ENCODE data around the gene CTNND2. TPM values are rescaled to one million over a fixed set of nuclear protein-coding genes. Genes with fewer than 3 reads are reported as not detected.

CTNND2 gene
- total RNA-seq, 1 experiment from 2014 or later, result 7.0 TPM

GRCh38 chr5:11378461-11378860 lies 525.8 kb downstream of the CTNND2 start:
- Histone ChIP-seq H3K9me3 (ENCODE audit: control insufficient read depth, low read depth, low read length) (no peaks in the 10 kb centered on the region), H2AFZ (ENCODE audit: low read length) (no peak overlapping the region), H2BK5ac (ENCODE audit: insufficient read length, low read length) (no peak overlapping the region), H3K79me1 (ENCODE audit: insufficient read depth, low read depth, low read length, poor library complexity, severe bottlenecking) (no peaks in the 10 kb centered on the region), H3K9ac (ENCODE audit: extremely low read depth, insufficient read length, low read length) (no peak overlapping the region), H3K27me3 (ENCODE audit: insufficient read depth, low read length) (peaks cover 7% of the 10 kb centered on the region; the same call in 1 of the 2 replicates), H2AK5ac (ENCODE audit: insufficient read length, low read length) (no peak overlapping the region), H2BK15ac (ENCODE audit: low read depth, low read length) (no peak overlapping the region), H3K18ac (ENCODE audit: insufficient read length, low read depth, low read length) (no peak overlapping the region), H4K20me1 (ENCODE audit: control insufficient read depth, insufficient read depth, insufficient read length) (no peaks in the 10 kb centered on the region), H3K79me2 (ENCODE audit: insufficient read depth, low read length) (no peaks in the 10 kb centered on the region), H2BK120ac (ENCODE audit: low read depth, low read length, poor library complexity, severe bottlenecking) (no peak overlapping the region), H3K4me2 (ENCODE audit: insufficient read depth, insufficient read length, low read length) (no peak overlapping the region), H3K23me2 (ENCODE audit: insufficient read length, low read depth, low read length, poor library complexity, severe bottlenecking) (no peaks in the 10 kb centered on the region), H2BK20ac (ENCODE audit: low read depth, low read length, poor library complexity, severe bottlenecking) (no peak overlapping the region), H4K91ac (ENCODE audit: insufficient read length, low read depth, low read length) (no peak overlapping the region), H3T11ph (ENCODE audit: low read length) (no peak overlapping the region), H4K8ac (replicated peaks; ENCODE audit: insufficient read length, low read depth, low read length) (no peak overlapping the region), H3K4ac (ENCODE audit: low read depth, low read length) (no peak overlapping the region), H4K5ac (ENCODE audit: insufficient read length, low read depth, low read length) (no peak overlapping the region), H3K14ac (ENCODE audit: insufficient read depth, low read length) (no peak overlapping the region), H3K23ac (ENCODE audit: insufficient read length, low read depth, low read length) (no peak overlapping the region), H2BK12ac (ENCODE audit: insufficient read length, low read depth, low read length) (no peak overlapping the region), H3K4me1 (ENCODE audit: insufficient read depth, low read length) (peaks cover 3% of the 10 kb centered on the region; the same call in 1 of the 2 replicates), H3K56ac (ENCODE audit: insufficient read length, low read depth, low read length) (no peak overlapping the region), H3K27ac (ENCODE audit: insufficient read length, low read depth, low read length) (no peak overlapping the region)
- TF ChIP-seq CTCF (conservative IDR thresholded peaks at IDR 0.05), result no peak
- Mint-ChIP-seq H3K27ac (peak overlapping the region in 1 of 3 experiments; percentile 25; a peak in 1 of 7 replicates), H3K4me1 (peaks cover 17 to 20% of the 10 kb centered on the region in 2 experiments), H3K27me3 (ENCODE audit: low read depth) (peaks cover 49% of the 10 kb centered on the region), H3K36me3 (ENCODE audit: insufficient read depth in 1 of 3, low read depth in 3 of 3) (no peaks in the 10 kb centered on the region; a peak in 2 of 7 replicates), H3K9me3 (no peaks in the 10 kb centered on the region), H3K4me3 (no peak overlapping the region)
- no CpG with 5 or more reads among the region's 5 CpGs for WGBS (ENCODE audit: extremely low coverage, insufficient read length, low lambda C conversion rate)
- DNase-seq, result no peak
